Ovary (tissue), 9 donors: ENCODE measurements around the gene DAGLA. TPM values are rescaled to one million over a fixed set of nuclear protein-coding genes. Genes with fewer than 3 reads are reported as not detected.

Experiments
- DNase-seq, 5 donors: peaks; one replicate each; pipeline ENCODE4 v3.0.0-alpha.2; 2019 to 2020
- H3K27ac ChIP-seq, 2 donors: fragments of 200-600 bp; one replicate each; pipeline versions ENCODE4 v1.5.1 to v1.8.0; 2019 to 2022
- H3K27me3 ChIP-seq: fragments of 200-600 bp; one replicate; pipeline ENCODE4 v1.8.0; 2022
- H3K36me3 ChIP-seq: fragments of 200-600 bp; sonication (generic); one replicate; pipeline ENCODE4 v1.5.1; 2019
- H3K4me1 ChIP-seq: one replicate; pipeline ENCODE4 v1.8.1; 2013; ENCODE audit warnings: mild to moderate bottlenecking, moderate library complexity; ENCODE audit not compliant: insufficient read depth
- H3K4me3 ChIP-seq: fragments of 200-600 bp; sonication (generic); one replicate; pipeline ENCODE4 v1.5.1; 2017
- H3K9me3 ChIP-seq, 2 donors: fragments of 200-600 bp in 1 of 2; sonication (generic) in 1 of 2; one replicate each; pipeline versions ENCODE4 v1.5.1 to v1.8.1; 2013 to 2019; ENCODE audit warnings: mild to moderate bottlenecking in 1 of 2, moderate library complexity in 1 of 2
- EP300 ChIP-seq: sonication (generic); formaldehyde crosslinking; IDR thresholded peaks from one replicate; pipeline ENCODE4 v1.6.1; 2017; ENCODE audit warnings: antibody characterized with exemption
- POLR2A ChIP-seq: fragments of 450-650 bp; IDR thresholded peaks from one replicate; pipeline ENCODE4 v1.6.1; 2017; ENCODE audit warnings: antibody characterized with exemption, mild to moderate bottlenecking, moderate library complexity
- WGBS, 3 donors: extraction: QIAGEN DNeasy Blood & Tissue Kit in 1 of 3; methylation state at CpG; one replicate each; pipeline versions ENCODE4 v1.1.5 to v1.1.7; 2013 to 2017; 5-methylcytosine and 5-hydroxymethylcytosine counted together
- intact Hi-C, 4 donors: fragments of 100-400 bp; cut with DNase I; formaldehyde crosslinking; loops; one replicate each; pipeline versions ENCODE4 v1.11.0 to v1.15.1; 2022 to 2023
- polyA plus RNA-seq, 2 donors: library from polyadenylated mRNA; stranded (reverse); fragments of 200-250 nt in 1 of 2; fragments of 350-450 nt in 1 of 2; fragmentation: Illumina TruSeq in 1 of 2; extraction: RNeasy Lipid Tissue Mini Kit (QIAGEN cat#74804) in 1 of 2; gene quantifications; one replicate each; pipeline ENCODE4 v1.2.3, GENCODE V29; 2013 to 2014
- total RNA-seq, 7 donors: library from RNA; depleted of rRNA in 2 of 7; stranded (reverse); fragments of >200 nt in 2 of 7; fragmentation: NEBNext Ultra II Directional in 3 of 7; extraction: Animal tissue kit (Norgen Biotek cat#: 25700) in 3 of 7; gene quantifications; one replicate each; pipeline versions ENCODE4 v1.1.0 to v1.2.4, GENCODE V29; 2016 to 2023
- TF ChIP-seq, protein P1 (sequence below), 3 donors: fragments of 450-650 bp in 2 of 3; fragments of 200-600 bp in 1 of 3; IDR thresholded peaks; one replicate each; pipeline versions ENCODE4 v1.5.1 to v1.8.0; 2016 to 2022; ENCODE audit warnings: antibody characterized with exemption in 3 of 3, mild to moderate bottlenecking in 1 of 3
- donor health status: DM: no; HTN: no; CAD: no; lungs with moderate emphysema.
- donor health status: DM: no; HTN: no; CAD: no.
- donor health status: Bipolar disorder and iron deficiency.
- donor health status: DM: yes; HTN: yes; CAD: no.
- donor health status: DM: no; HTN: no; CAD: no.
- donor health status: DM: yes; HTN: yes; CAD: no.

The DAGLA gene
- total and polyA plus RNA-seq, 9 donors: 0.40 to 4.4 (median 1.5) TPM

DNA sequence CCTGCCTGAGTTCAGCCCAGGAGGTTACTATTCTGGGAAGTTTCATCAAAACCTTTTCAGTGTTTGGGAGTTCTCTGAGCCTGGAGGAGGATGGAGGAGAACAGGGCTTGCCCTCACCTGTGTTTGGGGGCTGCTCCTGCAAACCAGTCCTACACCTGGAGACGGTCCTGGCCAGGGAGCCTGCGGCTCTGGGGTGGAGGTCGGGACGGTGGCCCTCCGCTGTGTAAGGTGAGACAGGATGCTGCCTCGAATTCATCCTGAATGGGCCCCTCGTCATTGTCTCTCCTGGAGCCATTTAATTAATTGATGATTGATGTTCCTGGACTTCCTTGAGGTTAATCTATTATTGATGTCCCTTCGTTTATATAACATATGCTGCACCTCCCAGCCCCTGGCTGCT, 6.3 kb downstream of the DAGLA start:
- H3K4me1 ChIP-seq: peaks cover 2% of the 10 kb centered on the region
- no peaks in the 10 kb centered on the region for H3K36me3 ChIP-seq
- TF ChIP-seq, protein P1, sequence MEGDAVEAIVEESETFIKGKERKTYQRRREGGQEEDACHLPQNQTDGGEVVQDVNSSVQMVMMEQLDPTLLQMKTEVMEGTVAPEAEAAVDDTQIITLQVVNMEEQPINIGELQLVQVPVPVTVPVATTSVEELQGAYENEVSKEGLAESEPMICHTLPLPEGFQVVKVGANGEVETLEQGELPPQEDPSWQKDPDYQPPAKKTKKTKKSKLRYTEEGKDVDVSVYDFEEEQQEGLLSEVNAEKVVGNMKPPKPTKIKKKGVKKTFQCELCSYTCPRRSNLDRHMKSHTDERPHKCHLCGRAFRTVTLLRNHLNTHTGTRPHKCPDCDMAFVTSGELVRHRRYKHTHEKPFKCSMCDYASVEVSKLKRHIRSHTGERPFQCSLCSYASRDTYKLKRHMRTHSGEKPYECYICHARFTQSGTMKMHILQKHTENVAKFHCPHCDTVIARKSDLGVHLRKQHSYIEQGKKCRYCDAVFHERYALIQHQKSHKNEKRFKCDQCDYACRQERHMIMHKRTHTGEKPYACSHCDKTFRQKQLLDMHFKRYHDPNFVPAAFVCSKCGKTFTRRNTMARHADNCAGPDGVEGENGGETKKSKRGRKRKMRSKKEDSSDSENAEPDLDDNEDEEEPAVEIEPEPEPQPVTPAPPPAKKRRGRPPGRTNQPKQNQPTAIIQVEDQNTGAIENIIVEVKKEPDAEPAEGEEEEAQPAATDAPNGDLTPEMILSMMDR (IDR thresholded peaks at IDR 0.05): no peak
- H3K27me3 ChIP-seq: no peaks in the 10 kb centered on the region
- no peaks in the 10 kb centered on the region for H3K9me3 ChIP-seq
- H3K4me3 ChIP-seq: no peak overlapping the region
- intact Hi-C loops: no loop called here
- 90 to 97% (median 94%) methylated on average over 8 of the region's 8 CpGs for WGBS, 3 donors
- DNase-seq: no peak
- H3K27ac ChIP-seq: no peak overlapping the region

DNA sequence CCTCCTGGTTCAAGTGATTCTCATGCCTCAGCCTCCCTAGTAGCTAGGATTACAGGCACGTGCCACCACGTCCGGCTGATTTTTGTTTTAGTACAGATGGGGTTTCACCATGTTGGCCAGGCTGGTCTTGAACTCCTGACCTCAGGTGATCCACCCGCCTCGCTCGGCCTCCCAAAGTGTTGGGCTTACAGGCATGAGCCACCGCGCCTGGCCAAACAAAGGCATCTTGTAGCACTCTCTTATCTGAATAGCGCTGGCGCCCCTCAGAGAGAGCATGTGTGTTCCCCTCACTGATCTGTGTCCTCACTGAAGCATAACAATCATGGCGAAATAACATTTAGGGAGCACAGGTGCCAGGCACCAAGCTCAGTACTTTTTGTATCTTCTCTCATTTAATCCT, 7.2 kb downstream of the DAGLA start:
- Histone ChIP-seq H3K4me1 (peaks cover 2% of the 10 kb centered on the region), H3K27ac (no peak overlapping the region), H3K4me3 (no peak overlapping the region), H3K9me3 (no peaks in the 10 kb centered on the region), H3K36me3 (no peaks in the 10 kb centered on the region), H3K27me3 (no peaks in the 10 kb centered on the region)
- TF ChIP-seq POLR2A: no peak
- TF ChIP-seq, protein P1 (IDR thresholded peaks at IDR 0.05): no peak
- no peak for TF ChIP-seq EP300
- no peak for DNase-seq
- WGBS, 3 donors: 92 to 97% (median 95%) methylated on average over 11 of the region's 11 CpGs
- intact Hi-C loops: no loop called here

DNA sequence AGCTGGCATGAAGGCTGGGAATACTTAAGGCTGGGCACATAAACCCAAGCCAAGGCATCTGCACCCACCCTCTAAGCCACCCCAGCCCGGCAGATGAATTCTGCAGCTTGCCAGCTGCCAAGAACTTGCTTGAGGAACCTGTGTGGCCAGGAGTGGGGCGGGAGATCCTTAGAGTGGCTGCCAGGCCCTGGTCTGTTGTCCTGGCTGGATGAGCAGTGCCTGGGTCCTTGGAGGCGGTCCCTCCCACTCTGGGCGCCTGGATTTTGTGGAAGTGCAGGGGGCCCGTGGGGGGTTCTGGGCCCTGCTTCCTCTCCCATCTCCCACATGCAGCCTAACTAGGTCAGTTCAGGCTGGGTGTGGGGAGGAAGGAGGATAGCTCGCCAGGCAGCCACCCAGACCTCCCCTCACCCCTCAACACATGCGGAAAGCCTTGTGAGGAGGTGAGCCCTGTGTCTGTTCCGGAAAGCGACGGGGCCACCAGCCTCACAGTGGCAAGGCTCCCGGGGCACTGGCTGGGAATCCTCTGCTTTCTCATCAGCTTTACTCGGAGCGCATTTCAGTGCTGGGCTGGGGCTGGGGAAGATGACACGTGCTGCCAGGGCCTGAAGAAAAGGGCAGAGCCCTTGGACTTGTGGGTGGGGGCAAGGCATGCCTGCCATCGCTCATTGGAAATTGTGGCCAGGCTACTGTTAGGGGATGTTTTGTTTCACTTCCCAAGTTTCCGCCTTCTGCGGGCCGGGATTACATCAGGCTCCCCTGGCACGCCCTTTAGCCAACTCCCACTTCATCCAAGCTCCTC, 8.4 kb downstream of the DAGLA start:
- Histone ChIP-seq H3K27ac (no peak overlapping the region), H3K4me3 (no peak overlapping the region), H3K36me3 (no peaks in the 10 kb centered on the region), H3K9me3 (no peaks in the 10 kb centered on the region), H3K4me1 (peaks cover 2% of the 10 kb centered on the region), H3K27me3 (no peaks in the 10 kb centered on the region)
- intact Hi-C loops: no loop called here
- WGBS, 3 donors: 53 to 71% (median 69%) methylated on average over 17 to 19 of the region's 19 CpGs
- DNase-seq: peak in 1 of 5 donors; percentile 41
- TF ChIP-seq EP300: no peak
- TF ChIP-seq, protein P1 (IDR thresholded peaks at IDR 0.05): no peak
- TF ChIP-seq POLR2A: no peak

DNA sequence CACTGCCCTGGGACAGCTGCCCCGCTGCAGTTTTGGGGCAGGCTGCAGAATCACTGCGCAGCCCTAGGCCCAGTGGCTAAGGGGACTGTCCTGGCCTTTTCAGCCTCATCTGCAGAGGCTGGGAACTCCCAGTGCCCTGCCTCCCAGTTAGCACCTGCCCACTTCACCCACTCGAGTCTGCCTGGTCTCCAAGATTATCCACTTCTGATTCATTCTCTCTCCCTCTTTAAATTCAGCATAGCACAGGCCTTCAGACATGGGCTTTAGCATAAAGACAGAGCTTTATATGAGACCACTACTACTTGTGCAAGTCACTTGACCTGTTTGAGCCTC, 8.9 kb downstream of the DAGLA start:
- H3K9me3 ChIP-seq: no peaks in the 10 kb centered on the region
- H3K4me1 ChIP-seq: peaks cover 7% of the 10 kb centered on the region
- no peak for DNase-seq
- H3K4me3 ChIP-seq: no peak overlapping the region
- H3K27ac ChIP-seq: no peak overlapping the region
- intact Hi-C loops: no loop called here
- TF ChIP-seq POLR2A (no peak), EP300 (no peak)
- TF ChIP-seq, protein P1 (IDR thresholded peaks at IDR 0.05): no peak
- no peaks in the 10 kb centered on the region for H3K27me3 ChIP-seq
- WGBS, 3 donors: 64 to 82% (median 74%) methylated on average over 3 of the region's 3 CpGs
- H3K36me3 ChIP-seq: no peaks in the 10 kb centered on the region
